ENCODE measurements around the gene ACAD8. TPM values are rescaled to one million over a fixed set of nuclear protein-coding genes. Genes with fewer than 3 reads are reported as not detected.

The ACAD8 gene
- total and polyA plus RNA-seq, 2 of the 4 experiments (the other 2 are of a cell fraction) = 11.1 to 21.2 TPM

DNA sequence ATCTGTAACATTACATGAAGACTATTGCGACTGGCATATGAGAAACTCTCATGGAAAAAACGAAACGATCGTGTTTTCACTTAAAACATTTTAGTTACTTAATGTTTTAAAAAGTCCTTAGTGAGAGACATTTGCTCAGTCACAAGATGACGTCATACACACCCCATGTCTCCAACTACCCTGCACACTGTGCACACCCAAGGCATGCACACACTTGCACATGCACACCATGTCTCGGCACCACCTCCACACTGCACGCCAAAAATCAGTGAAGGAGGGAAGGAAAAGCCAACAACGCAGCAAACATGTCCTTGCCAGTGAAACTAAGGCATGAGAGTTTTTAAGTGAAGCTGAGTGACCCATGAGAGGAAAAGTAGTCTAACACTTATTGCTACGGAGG lies 47.6 kb upstream of the ACAD8 start:
- no peaks in the 10 kb centered on the region for H4K20me1 ChIP-seq (ENCODE audit: insufficient read depth, low read length)
- no peak overlapping the region for H3K9ac ChIP-seq (ENCODE audit: low read depth, low read length)
- no peak overlapping the region for H3K18ac ChIP-seq (ENCODE audit: low read depth, low read length)
- no peak overlapping the region for H3K56ac ChIP-seq (ENCODE audit: extremely low read depth, insufficient read depth, low read length)
- in situ Hi-C loops (cut with MboI; ENCODE audit: low sequenced_read_pairs) (no loop called here), intact Hi-C loops (cut with micrococcal nuclease) (no loop called here), dilution Hi-C loops (cut with HindIII; ENCODE audit: low sequenced_read_pairs, unreplicated experiment) (no loop called here)
- ChIA-PET CTCF (interaction anchor here (0.8 kb wide), 1 partner anchor 278 kb away, joined by 4 read pairs; no protein-coding TSS in a partner anchor), POLR2A (ENCODE audit: unreplicated experiment) (no interaction called here)
- no peak for TF ChIP-seq MXI1 (IDR thresholded peaks at IDR 0.05; ENCODE audit: borderline replicate concordance, low read depth, low read length)
- TF ChIP-seq CEBPB (IDR thresholded peaks at IDR 0.05; ENCODE audit: low read depth, low read length) = no peak
- no peak for TF ChIP-seq RFX5 (IDR thresholded peaks at IDR 0.05; ENCODE audit: low read depth, low read length)
- TF ChIP-seq MAFK (IDR thresholded peaks at IDR 0.05; ENCODE audit: low read depth, low read length) = no peak
- TF ChIP-seq, protein P1, sequence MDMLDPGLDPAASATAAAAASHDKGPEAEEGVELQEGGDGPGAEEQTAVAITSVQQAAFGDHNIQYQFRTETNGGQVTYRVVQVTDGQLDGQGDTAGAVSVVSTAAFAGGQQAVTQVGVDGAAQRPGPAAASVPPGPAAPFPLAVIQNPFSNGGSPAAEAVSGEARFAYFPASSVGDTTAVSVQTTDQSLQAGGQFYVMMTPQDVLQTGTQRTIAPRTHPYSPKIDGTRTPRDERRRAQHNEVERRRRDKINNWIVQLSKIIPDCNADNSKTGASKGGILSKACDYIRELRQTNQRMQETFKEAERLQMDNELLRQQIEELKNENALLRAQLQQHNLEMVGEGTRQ (IDR thresholded peaks at IDR 0.05; ENCODE audit: low read depth, low read length) = no peak
- no peak for TF ChIP-seq MAZ (IDR thresholded peaks at IDR 0.05; ENCODE audit: borderline replicate concordance, low read depth, low read length)
- TF ChIP-seq, protein P2, sequence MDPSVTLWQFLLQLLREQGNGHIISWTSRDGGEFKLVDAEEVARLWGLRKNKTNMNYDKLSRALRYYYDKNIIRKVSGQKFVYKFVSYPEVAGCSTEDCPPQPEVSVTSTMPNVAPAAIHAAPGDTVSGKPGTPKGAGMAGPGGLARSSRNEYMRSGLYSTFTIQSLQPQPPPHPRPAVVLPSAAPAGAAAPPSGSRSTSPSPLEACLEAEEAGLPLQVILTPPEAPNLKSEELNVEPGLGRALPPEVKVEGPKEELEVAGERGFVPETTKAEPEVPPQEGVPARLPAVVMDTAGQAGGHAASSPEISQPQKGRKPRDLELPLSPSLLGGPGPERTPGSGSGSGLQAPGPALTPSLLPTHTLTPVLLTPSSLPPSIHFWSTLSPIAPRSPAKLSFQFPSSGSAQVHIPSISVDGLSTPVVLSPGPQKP (IDR thresholded peaks at IDR 0.05; ENCODE audit: borderline replicate concordance, low read depth, low read length) = no peak
- no peak for TF ChIP-seq POLR2A (IDR thresholded peaks at IDR 0.05; ENCODE audit: low read depth, low read length)
- no peak for TF ChIP-seq FOS (IDR thresholded peaks at IDR 0.05; ENCODE audit: low read depth, low read length)
- no peaks in the 10 kb centered on the region for H3K9me3 ChIP-seq (ENCODE audit: control insufficient read depth, insufficient read depth, low read length)
- no peak overlapping the region for H2BK15ac ChIP-seq (ENCODE audit: low read depth, low read length)
- H2BK120ac ChIP-seq (ENCODE audit: low read depth, low read length) = no peak overlapping the region
- H3K79me1 ChIP-seq (ENCODE audit: low read depth in 1 of 2, low read length in 2 of 2) = peaks cover 3 to 6% of the 10 kb centered on the region in 2 experiments; a peak in 1 of 4 replicates
- no peaks in the 10 kb centered on the region for H3K27me3 ChIP-seq (ENCODE audit: control insufficient read depth, insufficient read depth, low read length)
- DNase-seq (no peak), ATAC-seq (ENCODE audit: low read depth) (no peak)
- no peaks in the 10 kb centered on the region for H3K4me1 ChIP-seq (ENCODE audit: control insufficient read depth, insufficient read depth, low read length)
- H2BK20ac ChIP-seq (ENCODE audit: low read depth, low read length) = no peak overlapping the region
- H3K4me2 ChIP-seq (ENCODE audit: low read depth, low read length) = no peak overlapping the region
- H3K4me3 ChIP-seq (ENCODE audit: insufficient read depth, low read depth, low read length) = no peak overlapping the region
- H2AK9ac ChIP-seq (replicated peaks; ENCODE audit: low read depth, low read length, poor library complexity) = no peak overlapping the region
- H3K27ac ChIP-seq (ENCODE audit: insufficient read depth, low read length) = no peak overlapping the region
- H2AK5ac ChIP-seq (ENCODE audit: low read depth, low read length) = no peak overlapping the region
- H2BK5ac ChIP-seq (ENCODE audit: low read depth, low read length, poor library complexity, severe bottlenecking) = no peak overlapping the region
- H4K8ac ChIP-seq (ENCODE audit: low read depth in 2 of 2, low read length in 2 of 2) = no peak overlapping the region
- H3K23ac ChIP-seq (ENCODE audit: low read depth, low read length) = no peak overlapping the region
- H3K4ac ChIP-seq (ENCODE audit: low read depth, low read length) = no peak overlapping the region
- H2AFZ ChIP-seq (replicated peaks; ENCODE audit: low read length, poor library complexity) = no peak overlapping the region
- H3K9me1 ChIP-seq (ENCODE audit: insufficient read depth, low read length) = no peaks in the 10 kb centered on the region
- peaks cover 18% of the 10 kb centered on the region for H3K36me3 ChIP-seq (ENCODE audit: control insufficient read depth, insufficient read depth, low read length)
- no CpG with 5 or more reads among the region's 9 CpGs for WGBS, 2 experiments (ENCODE audit: extremely low coverage in 2 of 2, insufficient read length in 1 of 2)
- H4K5ac ChIP-seq (ENCODE audit: low read depth, low read length) = no peak overlapping the region
- H3K14ac ChIP-seq (replicated peaks; ENCODE audit: low read depth, low read length) = no peak overlapping the region
- no peak overlapping the region for H4K91ac ChIP-seq (ENCODE audit: insufficient read depth, low read depth, low read length)
- no TSS peak for BruUV-seq (replicated peaks)

All from IMR-90 (cell line).